ENCODE measurements around the gene PIGZ.

PIGZ gene

GRCh38 chr3:196915375-196915774 lies 53.3 kb downstream of the PIGZ start:
- no peak for DNase-seq (ENCODE audit: low read depth, low spot score)

- no peak for DNase-seq (ENCODE audit: low read depth, low spot score)
Measured at GRCh38 chr3:196914866-196915265, 53.8 kb downstream of the PIGZ start.

- no peak for DNase-seq (ENCODE audit: low read depth, low spot score)
Measured at GRCh38 chr3:196903740-196904139, 64.9 kb downstream of the PIGZ start.

GRCh38 chr3:196902296-196902695 lies 66.3 kb downstream of the PIGZ start:
- DNase-seq (ENCODE audit: low read depth, low spot score), result no peak

- DNase-seq (ENCODE audit: low read depth, low spot score), result no peak
Measured at GRCh38 chr3:196901768-196902167, 66.9 kb downstream of the PIGZ start.

Measured in iPS DF 19.7 (cell line).